ENCODE data around the gene TFB1M.
A peak's percentile ranks its signal among the peaks of the same experiment; 100 is the strongest.

- TF ChIP-seq CTCF (IDR thresholded peaks at IDR 0.05) (peak; percentile 49), EZH2phosphoT487 (IDR thresholded peaks at IDR 0.05) (no peak)
Measured at GRCh38 chr6:155261111-155261900, 53.0 kb downstream of the TFB1M start.
